ENCODE data around the gene B3GNT3. TPM values are rescaled to one million over a fixed set of nuclear protein-coding genes. Genes with fewer than 3 reads are reported as not detected.

The B3GNT3 gene
- total and polyA plus RNA-seq, 9 of the 15 experiments (the other 6 are each of a cell fraction or from before 2014, with no cell fraction given): 0.06 to 0.11 (median 0.07) TPM; not detected in 6

DNA sequence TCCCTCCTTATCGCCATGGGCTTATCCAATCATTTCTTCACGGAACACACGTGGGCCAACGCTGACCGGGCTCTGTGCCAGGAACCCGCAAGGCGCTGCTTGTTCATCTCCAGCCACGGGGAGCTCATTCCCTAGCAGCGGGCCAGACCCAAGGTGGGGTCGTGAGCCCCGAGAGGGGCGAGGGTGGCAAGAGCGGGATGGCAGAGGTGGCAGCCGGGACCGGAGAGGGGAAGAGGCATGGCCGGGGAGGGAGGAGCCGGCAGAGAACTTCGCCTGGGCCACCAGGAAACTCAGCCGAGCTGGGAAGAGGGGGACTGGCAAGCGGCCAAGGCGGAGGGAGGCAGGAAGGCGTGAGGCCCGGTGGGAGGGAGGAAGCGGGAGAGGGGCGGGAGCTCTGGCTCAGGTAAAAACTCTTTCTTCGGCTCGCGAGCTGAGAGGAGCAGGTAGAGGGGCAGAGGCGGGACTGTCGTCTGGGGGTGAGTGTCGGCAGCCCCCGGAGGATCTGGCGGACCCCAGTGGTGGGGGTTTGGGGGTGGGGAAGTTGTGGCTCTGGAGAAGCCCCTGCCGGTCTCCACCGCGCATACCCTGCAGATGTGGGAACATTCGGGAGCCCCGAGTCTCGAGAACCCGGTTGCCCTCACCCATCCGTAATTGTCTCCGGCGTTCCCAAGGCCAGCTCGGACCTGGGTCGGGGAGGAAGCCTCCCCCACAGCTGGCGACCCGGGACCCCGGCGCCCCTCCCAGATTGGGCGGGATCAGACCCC is at the start of gene B3GNT3 (continued):
- TF ChIP-seq, protein P1, sequence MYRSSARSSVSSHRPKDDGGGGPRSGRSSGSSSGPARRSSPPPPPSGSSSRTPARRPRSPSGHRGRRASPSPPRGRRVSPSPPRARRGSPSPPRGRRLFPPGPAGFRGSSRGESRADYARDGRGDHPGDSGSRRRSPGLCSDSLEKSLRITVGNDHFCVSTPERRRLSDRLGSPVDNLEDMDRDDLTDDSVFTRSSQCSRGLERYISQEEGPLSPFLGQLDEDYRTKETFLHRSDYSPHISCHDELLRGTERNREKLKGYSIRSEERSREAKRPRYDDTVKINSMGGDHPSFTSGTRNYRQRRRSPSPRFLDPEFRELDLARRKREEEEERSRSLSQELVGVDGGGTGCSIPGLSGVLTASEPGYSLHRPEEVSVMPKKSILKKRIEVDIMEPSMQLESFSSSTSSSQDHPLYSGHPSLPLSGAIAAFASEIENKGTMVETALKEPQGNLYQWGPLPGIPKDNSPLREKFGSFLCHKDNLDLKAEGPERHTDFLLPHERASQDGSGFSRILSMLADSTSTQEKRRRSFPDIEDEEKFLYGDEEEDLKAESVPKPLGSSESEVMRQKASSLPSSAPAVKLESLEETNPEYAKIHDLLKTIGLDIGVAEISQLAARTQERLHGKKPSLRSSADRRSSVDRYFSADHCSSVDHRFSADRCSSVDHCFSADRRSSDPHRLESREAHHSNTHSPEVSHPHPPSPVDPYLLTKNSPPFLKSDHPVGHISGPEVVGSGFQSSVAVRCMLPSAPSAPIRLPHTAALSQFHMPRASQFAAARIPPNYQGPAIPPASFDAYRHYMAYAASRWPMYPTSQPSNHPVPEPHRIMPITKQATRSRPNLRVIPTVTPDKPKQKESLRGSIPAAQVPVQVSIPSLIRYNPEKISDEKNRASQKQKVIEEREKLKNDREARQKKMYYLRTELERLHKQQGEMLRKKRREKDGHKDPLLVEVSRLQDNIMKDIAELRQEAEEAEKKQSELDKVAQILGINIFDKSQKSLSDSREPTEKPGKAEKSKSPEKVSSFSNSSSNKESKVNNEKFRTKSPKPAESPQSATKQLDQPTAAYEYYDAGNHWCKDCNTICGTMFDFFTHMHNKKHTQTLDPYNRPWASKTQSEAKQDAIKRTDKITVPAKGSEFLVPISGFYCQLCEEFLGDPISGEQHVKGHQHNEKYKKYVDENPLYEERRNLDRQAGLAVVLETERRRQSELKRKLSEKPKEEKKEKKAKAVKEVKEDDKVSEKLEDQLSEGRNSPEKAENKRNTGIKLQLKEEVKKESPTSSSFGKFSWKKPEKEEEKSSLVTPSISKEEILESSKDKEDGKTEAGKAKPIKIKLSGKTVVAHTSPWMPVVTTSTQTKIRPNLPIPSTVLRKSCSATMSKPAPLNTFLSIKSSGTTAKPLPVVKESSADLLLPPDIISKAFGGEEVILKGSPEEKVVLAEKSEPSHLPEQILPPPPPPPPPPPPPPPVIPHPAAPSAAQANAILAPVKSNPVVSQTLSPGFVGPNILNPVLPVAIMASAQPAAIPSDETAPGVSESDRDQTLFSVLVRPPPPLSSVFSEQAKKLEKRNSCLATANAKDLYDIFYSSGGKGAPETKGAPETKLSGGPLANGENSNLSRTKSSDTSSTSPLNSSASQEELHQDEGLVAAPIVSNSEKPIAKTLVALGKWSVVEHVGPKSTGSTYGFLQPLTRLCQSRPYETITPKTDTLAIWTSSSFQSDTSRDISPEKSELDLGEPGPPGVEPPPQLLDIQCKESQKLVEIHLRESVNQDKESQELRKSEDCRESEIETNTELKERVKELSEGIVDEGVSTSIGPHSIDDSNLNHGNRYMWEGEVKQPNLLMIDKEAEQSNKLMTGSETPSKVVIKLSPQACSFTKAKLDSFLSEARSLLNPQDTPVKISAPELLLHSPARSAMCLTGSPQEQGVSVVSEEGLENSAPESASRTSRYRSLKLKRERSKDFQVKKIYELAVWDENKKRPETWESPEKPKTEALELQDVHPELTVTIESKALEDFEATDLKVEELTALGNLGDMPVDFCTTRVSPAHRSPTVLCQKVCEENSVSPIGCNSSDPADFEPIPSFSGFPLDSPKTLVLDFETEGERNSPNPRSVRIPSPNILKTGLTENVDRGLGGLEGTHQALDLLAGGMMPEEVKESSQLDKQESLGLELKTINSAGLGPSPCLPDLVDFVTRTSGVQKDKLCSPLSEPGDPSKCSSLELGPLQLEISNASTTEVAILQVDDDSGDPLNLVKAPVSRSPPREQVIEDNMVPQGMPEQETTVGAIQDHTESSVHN (IDR thresholded peaks at IDR 0.05; ENCODE audit: borderline replicate concordance in 1 of 2, low read depth in 1 of 2): no peak
- no peak for TF ChIP-seq E4F1 (CRISPR knock-in tag; IDR thresholded peaks at IDR 0.05; ENCODE audit: borderline replicate concordance)
- peak; percentile 87 for TF ChIP-seq ZFP36 (IDR thresholded peaks at IDR 0.05; ENCODE audit: low read depth, low read length, partially characterized antibody)
- peak; percentile 77; the same call in 1 of the 2 replicates for TF ChIP-seq ZBTB7A (IDR thresholded peaks at IDR 0.05; ENCODE audit: borderline replicate concordance, control insufficient read depth, low read depth, low read length)
- TF ChIP-seq PRDM10 (IDR thresholded peaks at IDR 0.05; ENCODE audit: partially characterized antibody): peak; percentile 14
- no peak for TF ChIP-seq ZNF551 (CRISPR knock-in tag; IDR thresholded peaks at IDR 0.05)
- no peak for TF ChIP-seq SIN3B (IDR thresholded peaks at IDR 0.05; ENCODE audit: low read depth)
- TF ChIP-seq RFX1 (IDR thresholded peaks at IDR 0.05): no peak
- TF ChIP-seq NR4A1 (CRISPR knock-in tag; IDR thresholded peaks at IDR 0.05): no peak
- 0 out of 2 replicates have a peak, but pooled peaks have one; percentile 29 for TF ChIP-seq NR4A1 (tag; IDR thresholded peaks at IDR 0.05)
- TF ChIP-seq L3MBTL2 (IDR thresholded peaks at IDR 0.05): peak; percentile 79; the same call in 1 of the 2 replicates

All from K562 (cell line).